Measurements from ENCODE around the gene MED12.

DNA sequence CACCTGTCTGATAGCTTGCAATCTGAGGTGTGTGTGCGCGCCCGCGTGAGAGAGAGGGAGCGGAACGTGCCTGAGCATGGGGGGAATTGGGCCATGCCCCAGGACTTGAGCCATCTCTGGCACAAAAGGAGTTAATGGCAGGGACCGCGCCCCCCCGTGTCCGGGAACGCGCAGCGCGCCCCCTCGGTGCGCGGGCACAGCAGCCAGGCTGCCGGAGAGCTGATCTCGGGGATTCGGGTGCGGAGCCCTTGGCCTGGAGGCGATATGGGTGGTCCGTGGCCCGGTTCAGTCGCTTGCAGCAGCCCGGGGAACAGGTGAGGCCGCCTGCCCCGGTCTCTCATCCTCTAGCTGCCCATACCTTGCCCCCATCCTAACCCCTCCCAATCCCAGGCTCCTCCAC is 26.3 kb downstream of the MED12 start, which contains the start of gene NLGN3:
- no peak for TF ChIP-seq CTCF (IDR thresholded peaks at IDR 0.05; ENCODE audit: low read length)
- no peak for TF ChIP-seq EZH2 (optimal IDR thresholded peaks at IDR 0.05; ENCODE audit: low read depth, low read length)
- TF ChIP-seq EZH2phosphoT487 (IDR thresholded peaks at IDR 0.05; ENCODE audit: low read length) = no peak
